HG03280 (cell line): ENCODE results near the gene RBL2.
"Not testable (repeated sequence)": the region's sequence is repeated elsewhere in the genome, so short reads cannot be mapped to it uniquely, and the experiment has no call there.

Experiments used
- ATAC-seq: cut with Tn5 transposase; IDR thresholded peaks from one replicate; pipeline ENCODE4 v1.9.1; 2021; ENCODE audit warnings: mild to moderate bottlenecking, moderate library complexity; ENCODE audit not compliant: unreplicated experiment

The RBL2 gene

GRCh38 chr16:53503991-53504663, 69.9 kb downstream of the RBL2 start:
- no peak for ATAC-seq

- no peak for ATAC-seq
These were observed 70.4 kb downstream of the RBL2 start for GRCh38 chr16:53504665-53505064.

GRCh38 chr16:53506254-53506653, 72.0 kb downstream of the RBL2 start:
- no peak for ATAC-seq

GRCh38 chr16:53507464-53508179, 73.4 kb downstream of the RBL2 start:
- no peak for ATAC-seq

- ATAC-seq: peak; percentile 50
These were observed 75.8 kb downstream of the RBL2 start for GRCh38 chr16:53509906-53510703.

- no peak for ATAC-seq
These were observed 76.4 kb downstream of the RBL2 start for GRCh38 chr16:53510704-53511070.

GRCh38 chr16:53511084-53511402, 76.8 kb downstream of the RBL2 start:
- ATAC-seq: no peak

GRCh38 chr16:53511403-53512280, 77.4 kb downstream of the RBL2 start:
- ATAC-seq: no peak

GRCh38 chr16:53512795-53513194, 78.5 kb downstream of the RBL2 start:
- ATAC-seq: not testable (repeated sequence)

GRCh38 chr16:53515259-53515658, 81.0 kb downstream of the RBL2 start:
- ATAC-seq: no peak

- no peak for ATAC-seq
These were observed 81.5 kb downstream of the RBL2 start for GRCh38 chr16:53515811-53516210.

GRCh38 chr16:53517851-53518250, 83.6 kb downstream of the RBL2 start:
- ATAC-seq: no peak

GRCh38 chr16:53518550-53519416, 84.5 kb downstream of the RBL2 start:
- ATAC-seq: peak; percentile 88

- ATAC-seq: no peak
These were observed 85.3 kb downstream of the RBL2 start for GRCh38 chr16:53519417-53520091.

GRCh38 chr16:53523126-53523804, 89.0 kb downstream of the RBL2 start:
- ATAC-seq: no peak

- no peak for ATAC-seq
These were observed 89.8 kb downstream of the RBL2 start for GRCh38 chr16:53523971-53524548.

- ATAC-seq: no peak
These were observed 94.5 kb downstream of the RBL2 start for GRCh38 chr16:53528797-53529196.

GRCh38 chr16:53529513-53529912, 95.2 kb downstream of the RBL2 start:
- ATAC-seq: no peak

- ATAC-seq: no peak
These were observed 95.8 kb downstream of the RBL2 start for GRCh38 chr16:53530046-53530445.
